ENCODE measurements around the gene CD52. TPM values are rescaled to one million over a fixed set of nuclear protein-coding genes. Genes with fewer than 3 reads are reported as not detected.

Gene CD52
- total RNA-seq, 4 donors from 2014 or later: 1.8 to 2.7 (median 2.2) TPM; not detected in 1

DNA sequence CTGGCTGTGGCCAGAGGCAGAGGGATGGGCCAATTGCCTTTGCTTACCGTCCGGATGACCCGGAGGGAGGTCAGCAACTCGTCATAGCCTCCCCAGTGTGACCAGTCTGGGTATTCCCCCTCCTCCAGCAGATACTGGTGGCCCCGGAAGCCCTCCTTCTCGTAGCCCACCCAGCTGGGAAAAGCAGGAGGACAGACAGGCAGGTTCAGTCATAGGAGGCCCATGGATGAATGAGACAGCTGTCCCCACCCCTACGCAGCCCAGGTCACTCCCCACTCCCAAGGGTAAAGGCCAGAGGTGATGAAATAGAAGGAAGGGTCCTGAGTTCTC, 19.4 kb downstream of the CD52 start:
- WGBS, 2 donors (ENCODE audit: low coverage in 1 of 2): 74 to 78% methylated on average over 4 of the region's 7 CpGs
- no peak for ATAC-seq
- no peak for TF ChIP-seq POLR2A (IDR thresholded peaks at IDR 0.05)
- TF ChIP-seq EP300 (IDR thresholded peaks at IDR 0.05): no peak
- no peak for TF ChIP-seq POLR2AphosphoS5 (IDR thresholded peaks at IDR 0.05)
- TF ChIP-seq, protein P1, sequence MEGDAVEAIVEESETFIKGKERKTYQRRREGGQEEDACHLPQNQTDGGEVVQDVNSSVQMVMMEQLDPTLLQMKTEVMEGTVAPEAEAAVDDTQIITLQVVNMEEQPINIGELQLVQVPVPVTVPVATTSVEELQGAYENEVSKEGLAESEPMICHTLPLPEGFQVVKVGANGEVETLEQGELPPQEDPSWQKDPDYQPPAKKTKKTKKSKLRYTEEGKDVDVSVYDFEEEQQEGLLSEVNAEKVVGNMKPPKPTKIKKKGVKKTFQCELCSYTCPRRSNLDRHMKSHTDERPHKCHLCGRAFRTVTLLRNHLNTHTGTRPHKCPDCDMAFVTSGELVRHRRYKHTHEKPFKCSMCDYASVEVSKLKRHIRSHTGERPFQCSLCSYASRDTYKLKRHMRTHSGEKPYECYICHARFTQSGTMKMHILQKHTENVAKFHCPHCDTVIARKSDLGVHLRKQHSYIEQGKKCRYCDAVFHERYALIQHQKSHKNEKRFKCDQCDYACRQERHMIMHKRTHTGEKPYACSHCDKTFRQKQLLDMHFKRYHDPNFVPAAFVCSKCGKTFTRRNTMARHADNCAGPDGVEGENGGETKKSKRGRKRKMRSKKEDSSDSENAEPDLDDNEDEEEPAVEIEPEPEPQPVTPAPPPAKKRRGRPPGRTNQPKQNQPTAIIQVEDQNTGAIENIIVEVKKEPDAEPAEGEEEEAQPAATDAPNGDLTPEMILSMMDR (IDR thresholded peaks at IDR 0.05): no peak
- Histone ChIP-seq H3K4me3 (no peak overlapping the region), H3K4me1 (peaks cover 0 to 14% (median 3%) of the 10 kb centered on the region in 3 donors), H3K36me3 (no peaks in the 10 kb centered on the region), H3K27me3 (peaks cover 66% of the 10 kb centered on the region), H3K27ac (no peak overlapping the region), H3K9me3 (no peaks in the 10 kb centered on the region)

DNA sequence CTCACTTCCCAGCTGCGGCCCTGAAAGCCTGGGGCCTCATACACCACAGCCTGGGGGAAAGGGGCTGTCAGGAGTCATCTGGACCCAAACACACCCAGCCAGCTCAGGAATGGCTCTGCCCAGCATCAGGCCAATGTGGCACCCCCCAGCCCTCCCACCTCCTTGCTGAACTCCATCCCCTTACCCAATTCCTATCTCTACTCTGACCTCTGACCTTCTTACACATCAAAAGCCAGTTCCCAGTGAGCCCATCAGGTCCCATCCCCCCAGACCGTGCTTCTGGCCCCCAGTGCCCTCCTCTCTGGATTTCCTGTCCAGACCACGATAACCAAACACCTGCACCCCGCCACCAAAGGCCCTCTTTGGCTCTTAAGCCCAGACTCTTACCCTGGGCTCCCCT, 19.9 kb downstream of the CD52 start:
- H3K27me3 ChIP-seq: peaks cover 66% of the 10 kb centered on the region
- WGBS, 2 donors (ENCODE audit: low coverage in 1 of 2): 24 to 100% methylated on average over 1 to 2 of the region's 4 CpGs
- no peaks in the 10 kb centered on the region for H3K36me3 ChIP-seq
- TF ChIP-seq EP300 (IDR thresholded peaks at IDR 0.05) (no peak), POLR2A (IDR thresholded peaks at IDR 0.05) (no peak)
- no peak for ATAC-seq
- no peaks in the 10 kb centered on the region for H3K9me3 ChIP-seq
- no peak overlapping the region for H3K27ac ChIP-seq
- H3K4me1 ChIP-seq: peaks cover 0 to 14% (median 3%) of the 10 kb centered on the region in 3 donors
- H3K4me3 ChIP-seq: no peak overlapping the region

DNA sequence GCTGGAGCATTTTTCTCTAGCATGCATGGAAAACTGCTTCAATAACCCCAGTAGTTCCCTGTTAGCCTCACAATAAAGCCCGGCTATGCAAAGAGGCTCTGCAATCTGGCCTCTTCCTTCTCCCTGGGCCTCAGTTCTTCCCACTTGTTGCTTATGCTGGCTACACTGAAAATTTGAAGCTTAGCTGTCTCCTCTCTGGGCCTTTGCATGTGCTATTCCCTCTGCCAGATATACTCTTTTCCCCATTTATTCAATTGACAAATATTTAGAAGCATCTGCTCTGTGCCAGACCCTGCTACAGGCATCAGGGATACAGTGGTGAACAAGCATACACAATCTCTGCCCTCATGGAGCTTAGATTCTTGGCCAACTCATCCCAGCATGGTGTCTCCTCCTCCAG, 20.9 kb downstream of the CD52 start:
- Histone ChIP-seq H3K36me3 (no peaks in the 10 kb centered on the region), H3K4me1 (peaks cover 0 to 14% (median 3%) of the 10 kb centered on the region in 3 donors), H3K27ac (no peak overlapping the region), H3K4me3 (no peak overlapping the region), H3K9me3 (no peaks in the 10 kb centered on the region), H3K27me3 (peaks cover 67% of the 10 kb centered on the region)
- TF ChIP-seq, protein P1 (IDR thresholded peaks at IDR 0.05): no peak
- TF ChIP-seq POLR2A (IDR thresholded peaks at IDR 0.05) (no peak), POLR2AphosphoS5 (IDR thresholded peaks at IDR 0.05) (no peak), EP300 (IDR thresholded peaks at IDR 0.05) (no peak)
- 29 to 50% methylated on average over 1 of the region's 1 CpG for WGBS, 2 donors (ENCODE audit: low coverage in 1 of 2)
- ATAC-seq: no peak

DNA sequence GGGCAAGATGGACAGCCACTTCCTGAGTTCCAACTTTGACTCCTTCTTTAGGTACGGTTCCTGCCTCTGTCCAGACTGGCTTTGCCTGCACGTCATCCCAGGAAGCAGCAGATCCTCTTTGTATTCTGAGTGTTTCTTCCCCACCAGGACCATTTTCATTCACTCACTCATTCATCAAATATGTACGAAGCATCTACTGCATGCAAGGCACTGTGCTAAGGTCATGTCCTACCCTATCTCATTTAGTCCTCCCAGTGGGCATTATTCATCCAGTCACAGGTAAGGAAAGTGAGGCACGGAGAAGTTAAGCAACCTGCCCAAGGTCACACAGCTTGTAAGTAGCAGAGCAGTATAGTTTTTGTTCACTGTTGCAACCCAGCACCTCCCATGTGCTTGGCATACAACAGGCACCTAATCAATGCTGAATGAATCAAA, 22.3 kb downstream of the CD52 start:
- H3K9me3 ChIP-seq: no peaks in the 10 kb centered on the region
- WGBS, 2 donors (ENCODE audit: low coverage in 1 of 2): 25 to 90% methylated on average over 2 to 3 of the region's 4 CpGs
- no peak for ATAC-seq
- TF ChIP-seq POLR2A (IDR thresholded peaks at IDR 0.05) (no peak), POLR2AphosphoS5 (IDR thresholded peaks at IDR 0.05) (no peak), EP300 (IDR thresholded peaks at IDR 0.05) (no peak)
- TF ChIP-seq, protein P1 (IDR thresholded peaks at IDR 0.05): no peak
- H3K27ac ChIP-seq: no peak overlapping the region
- no peaks in the 10 kb centered on the region for H3K36me3 ChIP-seq
- H3K4me3 ChIP-seq: no peak overlapping the region
- H3K4me1 ChIP-seq: peaks cover 0 to 14% (median 3%) of the 10 kb centered on the region in 3 donors
- peaks cover 66% of the 10 kb centered on the region for H3K27me3 ChIP-seq

DNA sequence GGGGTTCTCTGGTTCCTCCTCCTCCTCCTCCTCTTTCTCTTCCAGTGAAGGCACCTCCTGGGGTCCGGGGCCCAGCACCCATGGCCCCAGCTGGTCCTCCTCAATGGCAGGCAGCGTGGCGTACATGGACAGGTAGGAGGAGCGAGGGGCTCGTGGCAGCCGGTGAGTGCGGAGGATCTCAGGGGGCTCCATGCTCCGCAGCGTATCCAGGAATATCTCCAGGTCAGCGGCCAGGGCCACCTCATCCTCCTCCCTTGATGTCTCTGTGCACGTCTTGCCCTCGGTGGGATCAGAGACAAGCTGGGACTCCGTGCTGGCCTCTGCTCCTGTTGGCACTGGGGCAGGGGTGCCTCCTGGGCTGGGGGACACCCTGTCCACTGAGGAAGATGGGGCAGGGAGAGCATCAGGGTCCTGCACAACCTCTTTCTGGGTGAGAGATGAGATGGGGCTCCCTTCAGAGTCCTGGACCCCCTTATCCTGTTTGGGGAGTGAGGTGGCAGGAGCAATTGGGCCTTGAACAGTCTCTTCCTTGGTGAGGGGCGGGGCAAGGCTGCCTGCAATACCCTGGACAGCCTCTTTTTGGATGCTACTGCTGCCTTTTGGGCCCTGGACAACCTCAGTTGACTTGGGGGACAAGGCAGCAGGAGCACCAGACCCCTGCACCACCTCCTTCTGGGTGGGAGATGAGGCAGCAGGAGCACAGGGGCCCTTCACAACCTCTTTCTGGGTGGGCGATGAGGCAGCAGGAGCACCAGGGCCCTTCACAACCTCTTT, 26.6 kb downstream of the CD52 start:
- no peak for TF ChIP-seq POLR2A (IDR thresholded peaks at IDR 0.05)
- no peak for TF ChIP-seq POLR2AphosphoS5 (IDR thresholded peaks at IDR 0.05)
- TF ChIP-seq EP300 (IDR thresholded peaks at IDR 0.05): no peak
- TF ChIP-seq, protein P1 (IDR thresholded peaks at IDR 0.05): no peak
- H3K36me3 ChIP-seq: no peaks in the 10 kb centered on the region
- no peak overlapping the region for H3K4me3 ChIP-seq
- no peaks in the 10 kb centered on the region for H3K4me1 ChIP-seq
- H3K27ac ChIP-seq: no peak overlapping the region
- no peak for ATAC-seq
- WGBS, 2 donors (ENCODE audit: low coverage in 1 of 2): no CpG with 5 or more reads among the region's 15 CpGs
- H3K9me3 ChIP-seq: no peaks in the 10 kb centered on the region
- H3K27me3 ChIP-seq: peaks cover 54% of the 10 kb centered on the region

Data from gastroesophageal sphincter (tissue), 4 donors.